HG03196 (cell line): Measurements from ENCODE around the gene MIB1.
A peak's percentile ranks its signal among the peaks of the same experiment; 100 is the strongest.

ENCODE experiments used
- ATAC-seq: cut with Tn5 transposase; IDR thresholded peaks from one replicate; pipeline ENCODE4 v1.9.1; 2021; ENCODE audit not compliant: unreplicated experiment

MIB1 gene

GRCh38 chr18:21889570-21889969 is 149.0 kb downstream of the MIB1 start:
- ATAC-seq: no peak

- no peak for ATAC-seq
Measured at GRCh38 chr18:21894619-21895367, 154.2 kb downstream of the MIB1 start.

GRCh38 chr18:21896732-21897336 is 156.2 kb downstream of the MIB1 start:
- ATAC-seq: no peak

- peak; percentile 58 for ATAC-seq
Measured at GRCh38 chr18:21897811-21898210, 157.2 kb downstream of the MIB1 start.

- ATAC-seq: no peak
Measured at GRCh38 chr18:21900605-21901352, 160.2 kb downstream of the MIB1 start.

GRCh38 chr18:21901423-21901945 is 160.9 kb downstream of the MIB1 start:
- ATAC-seq: no peak

- no peak for ATAC-seq
Measured at GRCh38 chr18:21903709-21904108, 163.1 kb downstream of the MIB1 start.

GRCh38 chr18:21904856-21905255 is 164.3 kb downstream of the MIB1 start:
- ATAC-seq: no peak

GRCh38 chr18:21907451-21907850 is 166.9 kb downstream of the MIB1 start:
- ATAC-seq: no peak

- no peak for ATAC-seq
Measured at GRCh38 chr18:21908711-21909110, 168.1 kb downstream of the MIB1 start.

- ATAC-seq: no peak
Measured at GRCh38 chr18:21910906-21911305, 170.3 kb downstream of the MIB1 start.

GRCh38 chr18:21911551-21911950 is 171.0 kb downstream of the MIB1 start:
- no peak for ATAC-seq

- ATAC-seq: no peak
Measured at GRCh38 chr18:21912339-21913239, 172.0 kb downstream of the MIB1 start.

GRCh38 chr18:21914739-21915319 is 174.2 kb downstream of the MIB1 start:
- no peak for ATAC-seq

- ATAC-seq: no peak
Measured at GRCh38 chr18:21915546-21915945, 175.0 kb downstream of the MIB1 start.

GRCh38 chr18:21916594-21916993 is 176.0 kb downstream of the MIB1 start:
- ATAC-seq: no peak

- no peak for ATAC-seq
Measured at GRCh38 chr18:21918693-21919092, 178.1 kb downstream of the MIB1 start.
